NCI-H460 (cell line): ENCODE results near the gene PRKAB1. TPM values are rescaled to one million over a fixed set of nuclear protein-coding genes. Genes with fewer than 3 reads are reported as not detected.
"Not testable (repeated sequence)": the region's sequence is repeated elsewhere in the genome, so short reads cannot be mapped to it uniquely, and the experiment has no call there.

Experiments used
- DNase-seq: peaks from one replicate; pipeline ENCODE4 v3.0.0-alpha.2; 2016; ENCODE audit warnings: low read depth; ENCODE audit errors: extremely low read depth
- polyA plus RNA-seq: library from polyadenylated mRNA; depleted of rRNA; stranded (reverse); fragments of >200 nt; gene quantifications from 2 replicates; pipeline ENCODE4 v1.2.3, GENCODE V29; 2014; cell fraction: nucleus; rRNA removed
- total RNA-seq: library from RNA; depleted of rRNA; stranded (reverse); fragments of >200 nt; shearing (Covaris generic); gene quantifications from 2 replicates; pipeline ENCODE4 v1.2.3, GENCODE V29; 2014; rRNA removed

Gene PRKAB1, protein sequence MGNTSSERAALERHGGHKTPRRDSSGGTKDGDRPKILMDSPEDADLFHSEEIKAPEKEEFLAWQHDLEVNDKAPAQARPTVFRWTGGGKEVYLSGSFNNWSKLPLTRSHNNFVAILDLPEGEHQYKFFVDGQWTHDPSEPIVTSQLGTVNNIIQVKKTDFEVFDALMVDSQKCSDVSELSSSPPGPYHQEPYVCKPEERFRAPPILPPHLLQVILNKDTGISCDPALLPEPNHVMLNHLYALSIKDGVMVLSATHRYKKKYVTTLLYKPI
- 15.8 and 18.6 TPM in 2 replicates for total RNA-seq
- polyA plus RNA-seq: 19.5 and 29.5 TPM in 2 replicates

- DNase-seq: peak; percentile 97
Measured at GRCh38 chr12:119667577-119668323, at the start of gene PRKAB1. PRKAB1 (plus strand) TSS chr12:119668133; CDS start chr12:119668245, 112 bp downstream.

- not testable (repeated sequence) for DNase-seq
Measured at GRCh38 chr12:119618328-119618896, 49.5 kb upstream of the PRKAB1 start.

- no peak for DNase-seq
Measured at GRCh38 chr12:119620490-119620889, 47.4 kb upstream of the PRKAB1 start.

DNA sequence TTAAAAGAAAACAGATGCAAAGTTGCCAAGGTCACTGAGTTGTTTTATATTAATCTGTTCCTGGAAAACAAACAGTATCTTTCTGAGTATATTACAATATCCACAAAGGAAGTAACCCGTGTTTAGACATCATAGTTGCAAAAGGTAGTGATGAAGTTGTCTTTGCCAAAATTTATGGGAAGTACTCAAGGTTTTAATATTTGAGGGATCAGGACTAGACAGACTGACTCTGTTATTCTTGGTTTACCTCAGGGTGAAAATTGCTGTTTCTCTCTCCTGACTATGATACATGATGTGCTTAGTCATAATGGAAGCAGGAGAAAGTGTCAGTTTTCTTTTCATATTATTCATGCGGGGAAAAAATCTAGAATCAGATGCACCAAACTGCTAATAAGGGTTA is 46.1 kb upstream of the PRKAB1 start:
- no peak for DNase-seq

GRCh38 chr12:119624966-119625365 is 43.0 kb upstream of the PRKAB1 start:
- DNase-seq: no peak

- DNase-seq: no peak
Measured at GRCh38 chr12:119627019-119627643, 40.8 kb upstream of the PRKAB1 start.

- no peak for DNase-seq
Measured at GRCh38 chr12:119627686-119628085, 40.2 kb upstream of the PRKAB1 start.

GRCh38 chr12:119630223-119630780 is 37.6 kb upstream of the PRKAB1 start:
- no peak for DNase-seq

GRCh38 chr12:119630962-119631550 is 36.9 kb upstream of the PRKAB1 start:
- no peak for DNase-seq

DNA sequence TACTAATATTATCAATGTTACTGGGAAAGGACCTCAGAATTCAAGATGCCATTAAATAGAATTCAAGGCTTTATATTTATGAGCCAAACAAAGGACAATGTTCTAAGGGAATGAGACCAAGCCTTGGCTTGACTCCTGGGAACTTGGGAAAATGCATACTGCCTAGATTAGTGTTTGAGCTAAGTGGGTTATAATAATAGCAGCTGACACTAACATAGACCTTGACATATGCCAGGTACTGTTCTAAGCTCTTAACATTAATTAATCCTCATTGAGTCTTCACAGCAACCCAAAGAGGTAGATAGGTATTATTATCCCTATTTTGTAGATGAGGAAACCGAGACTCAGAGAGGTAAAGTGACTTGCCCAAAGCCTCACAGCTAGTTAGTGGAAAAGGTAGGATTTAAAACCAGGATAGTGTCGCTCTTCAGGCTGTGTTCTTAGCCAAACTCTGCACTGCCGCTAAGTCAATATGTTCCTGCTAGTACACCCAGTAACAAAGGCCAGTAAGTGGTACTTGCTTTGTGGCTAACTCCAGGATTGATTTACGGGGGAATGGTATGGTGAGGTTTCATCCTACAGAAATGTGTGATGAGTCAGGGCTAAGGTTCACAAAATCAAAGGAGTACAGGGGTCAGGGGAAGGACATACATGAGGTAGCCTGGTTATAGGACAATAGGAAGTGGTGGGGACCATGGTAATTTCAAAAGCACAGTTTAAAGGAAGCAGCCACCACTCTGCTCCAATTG is 35.8 kb upstream of the PRKAB1 start:
- DNase-seq: no peak

- no peak for DNase-seq
Measured at GRCh38 chr12:119634743-119635142, 33.2 kb upstream of the PRKAB1 start.

- DNase-seq: no peak
Measured at GRCh38 chr12:119642986-119643385, 24.9 kb upstream of the PRKAB1 start.

DNA sequence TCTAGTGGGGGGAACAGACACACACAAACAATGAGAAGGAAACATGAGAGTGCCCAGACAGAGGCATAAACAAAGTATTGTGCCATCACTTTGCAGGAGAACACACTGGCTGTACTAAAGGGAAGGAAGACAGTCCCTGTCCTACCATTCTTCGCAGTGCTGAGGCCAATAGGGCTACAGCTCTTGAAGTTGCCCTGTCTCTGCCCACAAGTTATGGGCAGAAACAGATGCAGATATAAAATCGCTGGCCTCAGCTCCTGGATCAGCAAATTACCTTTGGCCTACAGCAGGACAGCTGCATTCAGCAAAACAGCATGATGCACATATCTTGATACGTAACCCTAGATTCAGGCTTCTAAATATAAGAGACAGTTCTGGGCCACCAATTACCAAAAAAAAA is 23.0 kb upstream of the PRKAB1 start:
- no peak for DNase-seq

DNA sequence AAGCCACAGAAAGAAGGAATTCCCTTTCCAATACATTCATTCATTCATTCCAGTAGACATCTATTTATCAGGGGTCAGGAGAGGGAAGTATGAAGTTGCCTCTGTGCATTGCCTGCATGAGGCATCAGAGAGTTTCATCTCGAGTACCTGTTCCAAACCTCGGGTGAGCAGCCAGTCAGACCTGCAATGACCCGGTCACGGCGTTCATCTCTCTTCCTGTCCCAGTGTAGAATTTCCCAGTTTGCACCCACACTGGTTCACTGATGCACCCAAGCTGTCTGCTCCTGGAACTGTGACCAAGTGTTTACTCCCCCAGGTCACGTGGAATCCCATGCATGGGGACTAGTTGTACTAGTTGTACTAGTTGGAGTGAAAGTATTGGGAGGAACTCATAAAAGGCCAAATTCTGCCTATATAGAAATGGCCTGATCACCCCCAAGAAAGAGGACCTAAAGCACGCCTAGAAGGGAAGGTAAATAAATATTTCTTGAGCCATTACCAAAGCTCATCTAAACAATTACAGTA is 22.3 kb upstream of the PRKAB1 start:
- no peak for DNase-seq

DNA sequence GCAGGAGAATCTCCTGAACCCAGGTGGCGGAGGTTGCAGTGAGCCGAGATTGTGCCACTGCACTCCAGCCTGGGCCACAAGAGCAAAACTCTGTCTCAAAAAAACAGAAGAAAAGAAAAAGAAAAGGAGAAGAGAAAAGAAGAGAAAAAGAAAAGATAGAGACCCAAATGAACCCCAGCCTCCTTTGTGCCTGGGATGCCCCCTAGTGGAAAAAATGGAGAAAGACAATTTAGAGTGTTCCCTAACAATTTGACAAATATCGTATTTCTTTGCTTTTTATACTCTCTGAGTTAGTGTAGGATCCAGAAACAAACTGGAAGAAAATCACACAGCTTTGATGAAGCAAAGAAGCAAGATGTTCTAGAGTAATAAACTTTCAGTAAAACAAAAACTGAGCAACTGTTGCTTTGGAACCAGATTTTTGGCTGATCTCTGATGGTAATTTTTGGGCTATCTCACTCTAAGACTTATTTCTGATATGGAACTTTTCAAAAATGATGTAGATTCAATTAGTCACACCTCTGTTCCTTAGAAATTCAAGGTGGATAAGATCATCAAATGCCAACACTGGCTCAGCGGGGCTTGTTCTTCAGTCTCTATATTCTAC is 18.6 kb upstream of the PRKAB1 start:
- DNase-seq: peak; percentile 22

DNA sequence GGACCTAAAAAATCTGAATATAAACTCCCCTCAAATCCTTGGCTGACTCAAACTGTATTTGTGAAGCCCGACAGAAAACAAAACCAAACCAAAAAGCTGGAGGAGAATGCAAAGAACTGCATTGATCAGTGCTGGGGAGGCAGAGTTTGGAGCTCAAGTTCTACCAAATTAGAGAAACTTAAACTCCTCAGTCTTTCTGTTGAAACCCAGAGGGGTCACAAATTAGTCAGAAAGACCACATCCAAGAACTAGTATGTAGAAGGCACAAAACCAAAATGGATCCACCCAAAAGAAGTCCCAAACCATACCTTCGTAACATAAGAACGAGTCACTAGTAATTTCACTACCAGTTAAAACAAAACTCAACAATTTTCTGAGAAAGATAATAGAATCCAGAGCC is 15.3 kb upstream of the PRKAB1 start:
- DNase-seq: no peak

DNA sequence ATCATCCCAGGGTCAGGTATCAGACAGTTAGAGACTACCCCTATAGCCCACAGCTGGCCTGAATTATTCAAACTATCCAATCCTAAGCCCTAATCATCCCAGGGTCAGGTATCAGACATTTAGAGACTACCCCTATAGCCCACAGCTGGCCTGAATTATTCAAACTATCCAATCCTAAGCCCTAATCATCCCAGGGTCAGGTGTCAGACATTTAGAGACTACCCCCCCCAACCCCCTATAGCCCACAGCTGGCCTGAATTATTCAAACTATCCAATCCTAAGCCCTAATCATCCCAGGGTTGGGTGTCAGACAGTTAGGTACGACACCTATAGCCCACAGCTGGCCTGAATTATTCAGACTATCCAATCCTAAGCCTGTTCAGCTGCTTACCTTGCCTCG is 10.9 kb upstream of the PRKAB1 start:
- not testable (repeated sequence) for DNase-seq

DNA sequence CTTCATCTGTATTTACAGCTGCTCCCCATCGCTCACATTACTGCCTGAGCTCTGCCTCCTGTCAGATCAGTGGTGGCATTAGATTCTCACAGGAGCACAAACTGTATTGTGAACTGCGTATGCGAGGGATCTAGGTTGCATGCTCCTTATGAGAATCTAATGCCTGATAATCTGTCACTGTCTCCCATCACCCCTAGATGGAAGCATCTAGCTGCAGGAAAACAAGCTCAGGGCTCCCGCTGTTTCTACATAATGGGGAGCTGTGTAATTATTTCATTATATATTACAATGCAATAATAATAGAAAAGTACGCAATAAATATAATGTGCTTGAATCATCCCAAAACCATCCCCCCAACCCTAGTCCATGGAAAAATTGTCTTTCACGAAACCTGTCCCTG is 9.8 kb upstream of the PRKAB1 start:
- DNase-seq: not testable (repeated sequence)

- peak; percentile 40 for DNase-seq
Measured at GRCh38 chr12:119659289-119659897, 8.5 kb upstream of the PRKAB1 start.
